ENCODE results near the gene MYCT1.

GRCh38 chr6:152698692-152699091 lies 995 bp downstream of the MYCT1 start:
- TF ChIP-seq POLR2AphosphoS5 (IDR thresholded peaks at IDR 0.05) (no peak), CTCF (IDR thresholded peaks at IDR 0.05 in 8 of 11, conservative IDR thresholded peaks at IDR 0.05 in 3 of 11) (no peak), POLR2A (IDR thresholded peaks at IDR 0.05) (no peak)
